ENCODE measurements around the gene C12orf75.

DNA sequence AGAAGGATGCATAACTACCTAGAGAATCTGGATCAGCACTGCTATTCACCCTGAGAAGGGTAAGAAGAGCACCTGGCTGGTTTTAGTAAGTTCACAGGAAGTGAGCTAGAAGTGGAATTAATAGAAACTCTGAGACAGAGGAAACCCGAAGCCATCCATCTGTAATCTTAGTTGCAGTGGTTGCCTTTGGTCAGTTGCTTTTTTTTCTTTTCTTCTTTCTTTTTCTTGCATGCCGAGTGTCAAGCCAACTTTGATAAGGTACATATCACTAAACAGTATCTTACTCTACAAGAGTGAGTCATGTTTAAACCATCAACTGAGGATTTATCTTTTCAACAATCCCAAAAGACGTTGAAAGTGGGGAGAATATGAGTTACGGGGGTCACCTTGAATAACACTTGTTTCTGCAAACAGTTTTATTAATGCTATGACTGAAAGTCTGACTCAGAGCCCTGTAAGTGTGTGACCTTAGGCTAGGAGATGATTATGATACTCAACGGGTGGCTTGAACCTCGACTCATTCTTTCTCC is 26.7 kb downstream of the C12orf75 start:
- TF ChIP-seq, protein P1, sequence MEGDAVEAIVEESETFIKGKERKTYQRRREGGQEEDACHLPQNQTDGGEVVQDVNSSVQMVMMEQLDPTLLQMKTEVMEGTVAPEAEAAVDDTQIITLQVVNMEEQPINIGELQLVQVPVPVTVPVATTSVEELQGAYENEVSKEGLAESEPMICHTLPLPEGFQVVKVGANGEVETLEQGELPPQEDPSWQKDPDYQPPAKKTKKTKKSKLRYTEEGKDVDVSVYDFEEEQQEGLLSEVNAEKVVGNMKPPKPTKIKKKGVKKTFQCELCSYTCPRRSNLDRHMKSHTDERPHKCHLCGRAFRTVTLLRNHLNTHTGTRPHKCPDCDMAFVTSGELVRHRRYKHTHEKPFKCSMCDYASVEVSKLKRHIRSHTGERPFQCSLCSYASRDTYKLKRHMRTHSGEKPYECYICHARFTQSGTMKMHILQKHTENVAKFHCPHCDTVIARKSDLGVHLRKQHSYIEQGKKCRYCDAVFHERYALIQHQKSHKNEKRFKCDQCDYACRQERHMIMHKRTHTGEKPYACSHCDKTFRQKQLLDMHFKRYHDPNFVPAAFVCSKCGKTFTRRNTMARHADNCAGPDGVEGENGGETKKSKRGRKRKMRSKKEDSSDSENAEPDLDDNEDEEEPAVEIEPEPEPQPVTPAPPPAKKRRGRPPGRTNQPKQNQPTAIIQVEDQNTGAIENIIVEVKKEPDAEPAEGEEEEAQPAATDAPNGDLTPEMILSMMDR (IDR thresholded peaks at IDR 0.05): no peak
- no peak for TF ChIP-seq POLR2A (IDR thresholded peaks at IDR 0.05)
